ENCODE measurements around the gene SMARCC2.

SMARCC2 gene

GRCh38 chr12:56189099-56189917 is at the start of gene SMARCC2:
Gene SMARCC2 (minus strand): TSS chr12:56189483. CDS start chr12:56189461, 22 bp downstream.
- peak; percentile 79 to 86 for DNase-seq

- DNase-seq: no peak
Measured at GRCh38 chr12:56237552-56237951, 48.3 kb upstream of the SMARCC2 start.

GRCh38 chr12:56236985-56237384 is 47.7 kb upstream of the SMARCC2 start:
- no peak for DNase-seq

- no peak for DNase-seq
Measured at GRCh38 chr12:56236091-56236490, 46.8 kb upstream of the SMARCC2 start.

- DNase-seq: no peak
Measured at GRCh38 chr12:56234746-56235436, 45.6 kb upstream of the SMARCC2 start.

GRCh38 chr12:56231184-56231582 is 41.9 kb upstream of the SMARCC2 start:
- DNase-seq: no peak

- DNase-seq: no peak
Measured at GRCh38 chr12:56230432-56231183, 41.3 kb upstream of the SMARCC2 start.

GRCh38 chr12:56229916-56230431 is 40.7 kb upstream of the SMARCC2 start, which contains the start of gene SLC39A5:
Gene SLC39A5 (plus strand): TSS chr12:56230051. CDS start chr12:56231275, 1,224 bp downstream.
- no peak for DNase-seq

GRCh38 chr12:56229082-56229481 is 39.8 kb upstream of the SMARCC2 start:
- DNase-seq: no peak

- no peak for DNase-seq
Measured at GRCh38 chr12:56224954-56225353, 35.7 kb upstream of the SMARCC2 start.

GRCh38 chr12:56224102-56224701 is 34.9 kb upstream of the SMARCC2 start, which contains the start of gene NABP2:
Gene NABP2 (plus strand): TSS chr12:56224342. CDS start chr12:56224857, 515 bp downstream.
- peak; percentile 94 for DNase-seq

GRCh38 chr12:56223571-56224101 is 34.4 kb upstream of the SMARCC2 start:
- DNase-seq: no peak

- no peak for DNase-seq
Measured at GRCh38 chr12:56222531-56222895, 33.2 kb upstream of the SMARCC2 start.

GRCh38 chr12:56221757-56222530 is 32.7 kb upstream of the SMARCC2 start, which contains the start of gene RNF41:
Gene RNF41 (minus strand): TSS chr12:56221922. CDS start chr12:56214047, 7,875 bp downstream.
- DNase-seq: peak; percentile 88

GRCh38 chr12:56221232-56221756 is 32.0 kb upstream of the SMARCC2 start:
- no peak for DNase-seq

GRCh38 chr12:56220611-56221231 is 31.4 kb upstream of the SMARCC2 start:
- no peak for DNase-seq

GRCh38 chr12:56219840-56220239 is 30.6 kb upstream of the SMARCC2 start:
- DNase-seq: no peak

- DNase-seq: no peak
Measured at GRCh38 chr12:56216461-56216860, 27.2 kb upstream of the SMARCC2 start.

GRCh38 chr12:56213878-56214277 is 24.6 kb upstream of the SMARCC2 start:
- no peak for DNase-seq

- DNase-seq: no peak
Measured at GRCh38 chr12:56212361-56212760, 23.1 kb upstream of the SMARCC2 start.

GRCh38 chr12:56208006-56208405 is 18.7 kb upstream of the SMARCC2 start:
- no peak for DNase-seq

Measured in stimulated activated CD4-positive, alpha-beta T cell treated with anti-CD3 and anti-CD28 coated beads, Interleukin-2, amount 100 ng/mL, for 48 hours (primary cell).